ENCODE data around the gene TRIM69. TPM values are rescaled to one million over a fixed set of nuclear protein-coding genes. Genes with fewer than 3 reads are reported as not detected.
"Not testable (repeated sequence)": the region's sequence is repeated elsewhere in the genome, so short reads cannot be mapped to it uniquely, and the experiment has no call there.

TRIM69 gene
- total and polyA plus RNA-seq, 3 experiments from 2014 or later: 37.0 to 73.8 (median 70.8) TPM

DNA sequence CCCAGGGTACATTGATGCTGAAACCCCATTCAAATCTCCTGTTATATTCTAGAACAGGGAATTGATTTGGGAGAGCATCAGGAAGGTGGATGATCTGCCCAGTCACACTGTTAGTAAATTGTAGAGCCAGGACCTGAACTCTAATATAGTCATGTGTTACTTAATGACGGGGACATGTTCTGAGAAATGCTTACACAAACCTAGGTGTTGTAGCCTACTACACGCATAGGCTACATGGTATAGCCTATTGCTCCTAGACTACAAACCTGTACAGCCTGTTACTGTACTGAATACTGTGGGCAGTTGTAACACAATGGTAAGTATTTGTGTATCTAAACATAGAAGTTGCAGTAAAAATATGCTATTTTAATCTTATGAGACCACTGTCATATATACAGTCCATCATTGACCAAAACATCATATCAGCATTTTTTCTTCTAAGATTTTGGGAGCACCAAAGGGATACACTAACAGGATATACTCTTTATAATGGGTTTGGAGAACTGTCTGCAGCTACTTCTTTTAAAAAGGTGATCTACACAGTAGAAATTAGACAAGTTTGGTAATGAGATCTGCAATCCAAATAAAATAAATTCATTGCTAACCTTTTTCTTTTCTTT is 19.2 kb upstream of the TRIM69 start:
- H3K27me3 ChIP-seq (ENCODE audit: insufficient read depth, low read length, poor library complexity, severe bottlenecking): no peaks in the 10 kb centered on the region

DNA sequence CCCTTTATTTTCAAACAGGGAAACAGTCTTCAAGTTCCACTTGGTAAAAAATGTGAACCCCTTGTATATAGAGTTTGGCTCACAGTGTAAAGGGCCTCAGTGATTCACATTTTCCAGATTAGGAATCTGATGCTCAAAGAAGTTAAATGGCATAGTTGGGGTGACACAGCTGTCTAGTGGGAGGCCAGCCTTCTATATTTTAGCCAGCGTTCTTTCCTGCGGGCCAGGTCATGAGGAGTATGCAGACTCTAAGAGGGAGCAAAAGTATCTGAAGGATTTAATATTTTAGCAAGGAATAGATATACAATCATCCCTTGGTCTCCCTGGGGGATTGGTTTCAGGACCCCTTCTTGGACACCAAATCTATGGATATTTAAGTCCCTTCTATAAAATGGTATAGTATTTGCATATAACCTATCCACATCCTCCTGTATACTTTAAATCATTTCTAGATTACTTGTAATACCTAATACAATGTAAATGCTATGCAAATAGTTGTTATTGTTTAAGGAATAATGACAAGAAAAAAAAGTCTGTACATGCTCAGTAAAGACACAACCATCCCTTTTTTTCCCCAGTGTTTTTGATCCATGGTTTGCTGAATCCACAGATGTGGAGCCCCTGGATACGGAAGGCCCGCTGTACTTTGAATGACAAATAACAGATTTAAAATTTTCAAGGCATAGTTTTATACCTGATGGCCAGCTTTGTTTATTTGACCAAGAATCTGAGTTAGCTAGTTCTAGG is 18.0 kb upstream of the TRIM69 start:
- peaks cover 82% of the 10 kb centered on the region for H3K4me1 ChIP-seq (ENCODE audit: insufficient read depth, low read length)
- H3K36me3 ChIP-seq (ENCODE audit: insufficient read depth, low read length): peaks cover 51% of the 10 kb centered on the region
- no peak for DNase-seq
- H3K9me3 ChIP-seq (ENCODE audit: low read length): no peaks in the 10 kb centered on the region
- Mint-ChIP-seq H3K27me3 (peaks cover 0 to 2% of the 10 kb centered on the region in 2 donors), H3K4me3 (peak overlapping the region; percentile 18 to 100 (median 59)), H3K27ac (peak overlapping the region; percentile 52 to 100 (median 92)), H3K4me1 (peaks cover 74 to 84% (median 80%) of the 10 kb centered on the region in 3 donors), H3K9me3 (no peaks in the 10 kb centered on the region), H3K36me3 (peaks cover 34 to 63% (median 34%) of the 10 kb centered on the region in 3 donors)
- H3K4me3 ChIP-seq (ENCODE audit: low read length): no peak overlapping the region
- ChIA-PET POLR2A (interaction anchor here (2.4 to 15.9 kb wide), 3 partner anchors 14 to 50 kb away, joined by 12 to 728 read pairs (median 604); partner anchors contain the start of genes SPG11 and TRIM69), CTCF (interaction anchor here (1.1 to 19.5 kb wide), 4 partner anchors 8 to 53 kb away, joined by 3 to 478 read pairs (median 199); partner anchors contain the start of genes PATL2, SPG11 and TRIM69)
- H3K27ac ChIP-seq (ENCODE audit: low read depth, low read length): peak overlapping the region; percentile 19
- no peaks in the 10 kb centered on the region for H3K27me3 ChIP-seq (ENCODE audit: insufficient read depth, low read length, poor library complexity, severe bottlenecking)

More for the DNA sequence above, 19.2 kb upstream of the TRIM69 start:
- Histone ChIP-seq H3K36me3 (ENCODE audit: insufficient read depth, low read length) (peaks cover 62% of the 10 kb centered on the region), H3K4me1 (ENCODE audit: insufficient read depth, low read length) (peaks cover 72% of the 10 kb centered on the region), H3K9me3 (ENCODE audit: low read length) (no peaks in the 10 kb centered on the region), H3K27ac (ENCODE audit: low read depth, low read length) (no peak overlapping the region), H3K4me3 (ENCODE audit: low read length) (no peak overlapping the region)
- peak overlapping the region; percentile 96 to 100 (median 100) for H3K4me3 Mint-ChIP-seq
- peaks cover 70 to 76% (median 76%) of the 10 kb centered on the region in 3 donors for H3K4me1 Mint-ChIP-seq
- H3K36me3 Mint-ChIP-seq: peaks cover 44 to 74% (median 45%) of the 10 kb centered on the region in 3 donors
- peak overlapping the region in 7 of 8 donors; percentile 19 to 100 (median 90) for H3K27ac Mint-ChIP-seq
- H3K27me3 Mint-ChIP-seq: peaks cover 0 to 11% of the 10 kb centered on the region in 2 donors
- DNase-seq: no peak
- ChIA-PET CTCF (interaction anchor here (11.3 to 19.5 kb wide), 3 partner anchors 13 to 52 kb away, joined by 156 to 478 read pairs (median 242); partner anchors contain the start of genes SPG11 and TRIM69), POLR2A (interaction anchor here (0.7 to 15.9 kb wide), 3 partner anchors 16 to 60 kb away, joined by 3 to 728 read pairs (median 604); partner anchors contain the start of genes SPG11 and TRIM69)
- H3K9me3 Mint-ChIP-seq: peaks cover 0 to 7% (median 0%) of the 10 kb centered on the region in 5 donors

DNA sequence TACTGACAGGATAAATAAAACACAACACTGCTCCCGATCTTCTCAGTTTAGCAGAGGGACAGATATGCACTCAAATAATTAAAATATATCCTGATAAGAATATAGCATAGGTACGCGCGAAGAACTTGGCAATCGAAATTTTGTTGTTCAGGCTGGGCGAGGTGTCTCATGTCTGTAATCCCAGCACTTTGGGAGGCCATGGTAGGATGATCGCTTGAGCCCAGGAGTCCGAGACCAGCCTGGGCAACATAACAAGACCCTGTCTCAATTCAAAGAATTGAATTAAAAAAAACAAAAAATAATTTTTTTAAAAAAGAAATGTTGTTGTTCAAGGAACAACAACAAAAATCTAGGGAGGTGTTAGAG is 17.4 kb upstream of the TRIM69 start:
- Histone ChIP-seq H3K4me3 (ENCODE audit: low read length) (no peak overlapping the region), H3K27me3 (ENCODE audit: insufficient read depth, low read length, poor library complexity, severe bottlenecking) (no peaks in the 10 kb centered on the region), H3K4me1 (ENCODE audit: insufficient read depth, low read length) (peaks cover 87% of the 10 kb centered on the region), H3K9me3 (ENCODE audit: low read length) (no peaks in the 10 kb centered on the region), H3K36me3 (ENCODE audit: insufficient read depth, low read length) (peaks cover 46% of the 10 kb centered on the region), H3K27ac (ENCODE audit: low read depth, low read length) (peak overlapping the region; percentile 19)
- Mint-ChIP-seq H3K4me1 (peaks cover 79 to 90% (median 84%) of the 10 kb centered on the region in 3 donors), H3K27me3 (no peaks in the 10 kb centered on the region), H3K9me3 (no peaks in the 10 kb centered on the region), H3K36me3 (peaks cover 30 to 58% (median 31%) of the 10 kb centered on the region in 3 donors), H3K4me3 (peak overlapping the region; percentile 51 to 100 (median 73)), H3K27ac (peak overlapping the region; percentile 79 to 100 (median 94))
- DNase-seq: no peak
- CTCF ChIA-PET: interaction anchor here (1.1 to 19.5 kb wide), 5 partner anchors 8 to 54 kb away, joined by 3 to 478 read pairs (median 156); partner anchors contain the start of genes PATL2, SPG11 and TRIM69
- POLR2A ChIA-PET: interaction anchor here (2.4 to 15.9 kb wide), 3 partner anchors 14 to 50 kb away, joined by 12 to 728 read pairs (median 604); partner anchors contain the start of genes SPG11 and TRIM69

DNA sequence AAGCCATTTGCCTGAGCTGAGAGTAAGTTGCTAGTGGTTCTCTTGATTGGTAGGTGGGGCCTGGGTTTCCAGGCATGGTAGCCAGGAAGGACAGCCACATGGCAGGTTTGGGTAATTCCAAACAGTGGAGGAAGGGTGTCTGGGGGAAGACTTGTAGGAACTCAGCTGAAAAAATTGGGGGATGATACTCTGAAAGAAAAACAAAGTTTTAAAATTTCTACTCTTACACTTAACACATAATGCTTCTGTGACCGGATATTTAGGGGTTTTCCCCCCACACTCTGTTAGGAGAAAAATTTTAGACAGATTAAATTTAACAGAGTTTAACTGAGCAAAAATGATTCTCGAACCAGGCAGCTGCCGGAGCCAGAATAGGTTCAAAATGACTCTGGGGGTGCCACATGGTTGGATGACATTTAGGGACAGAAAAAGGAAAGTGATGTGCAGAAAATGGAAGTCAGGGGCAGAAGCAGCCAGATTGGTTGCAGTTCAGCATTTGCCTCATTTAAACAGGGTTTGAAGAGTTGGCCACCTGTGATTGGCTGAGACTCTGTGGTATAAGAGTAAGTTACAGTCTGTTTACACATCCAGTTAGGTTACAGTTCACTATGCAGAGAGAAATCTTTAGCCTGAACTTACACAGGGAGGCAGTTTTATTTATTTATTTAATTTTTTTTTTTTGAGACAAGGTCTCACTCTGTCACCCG is 16.9 kb upstream of the TRIM69 start:
- H3K9me3 Mint-ChIP-seq: no peaks in the 10 kb centered on the region
- H3K27ac Mint-ChIP-seq: peak overlapping the region; percentile 79 to 100 (median 94)
- Histone ChIP-seq H3K9me3 (ENCODE audit: low read length) (no peaks in the 10 kb centered on the region), H3K4me1 (ENCODE audit: insufficient read depth, low read length) (peaks cover 93% of the 10 kb centered on the region), H3K27ac (ENCODE audit: low read depth, low read length) (peak overlapping the region; percentile 19), H3K27me3 (ENCODE audit: insufficient read depth, low read length, poor library complexity, severe bottlenecking) (no peaks in the 10 kb centered on the region), H3K4me3 (ENCODE audit: low read length) (no peak overlapping the region), H3K36me3 (ENCODE audit: insufficient read depth, low read length) (peaks cover 41% of the 10 kb centered on the region)
- ChIA-PET POLR2A (interaction anchor here (1.1 to 15.9 kb wide), 5 partner anchors 6 to 77 kb away, joined by 3 to 728 read pairs (median 83); partner anchors contain the start of genes B2M, PATL2, SPG11 and TRIM69), CTCF (interaction anchor here (1.0 to 19.5 kb wide), 6 partner anchors 8 to 55 kb away, joined by 3 to 478 read pairs (median 80); partner anchors contain the start of genes B2M, PATL2, SPG11 and TRIM69)
- peaks cover 27 to 53% (median 28%) of the 10 kb centered on the region in 3 donors for H3K36me3 Mint-ChIP-seq
- peak; percentile 34 to 75 (median 72) for DNase-seq
- H3K27me3 Mint-ChIP-seq: no peaks in the 10 kb centered on the region
- peaks cover 84 to 95% (median 90%) of the 10 kb centered on the region in 3 donors for H3K4me1 Mint-ChIP-seq
- H3K4me3 Mint-ChIP-seq: peak overlapping the region; percentile 51 to 85 (median 73)

DNA sequence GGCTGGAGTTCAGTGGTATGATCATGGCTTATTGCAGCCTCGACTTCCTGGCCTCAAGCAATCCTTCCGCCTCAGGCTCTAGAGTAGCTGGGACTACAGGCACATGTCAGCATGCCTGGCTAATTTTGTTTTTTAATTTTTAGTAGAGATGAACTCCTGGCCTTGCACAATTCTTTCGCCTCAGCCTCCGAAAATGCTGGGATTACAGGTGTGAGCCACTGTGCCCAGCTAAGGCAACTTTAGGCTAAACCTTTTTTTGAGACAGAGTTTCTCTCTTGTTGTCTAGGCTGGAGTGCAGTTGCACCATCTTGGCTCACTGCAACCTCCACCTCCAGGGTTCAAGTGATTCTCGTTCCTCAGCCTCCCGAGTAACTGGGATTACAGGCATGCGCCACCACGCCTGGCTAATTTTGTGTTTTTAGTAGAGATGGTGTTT is 16.3 kb upstream of the TRIM69 start:
- Mint-ChIP-seq H3K4me1 (peaks cover 85 to 96% (median 90%) of the 10 kb centered on the region in 3 donors), H3K36me3 (peaks cover 22 to 48% (median 24%) of the 10 kb centered on the region in 3 donors), H3K27ac (peak overlapping the region; percentile 88 to 100 (median 94)), H3K4me3 (peak overlapping the region; percentile 33 to 85 (median 60))
- not testable (repeated sequence) for H3K27me3 ChIP-seq (ENCODE audit: insufficient read depth, low read length, poor library complexity, severe bottlenecking); H3K27me3 Mint-ChIP-seq; H3K27ac ChIP-seq (ENCODE audit: low read depth, low read length); H3K9me3 ChIP-seq (ENCODE audit: low read length); H3K4me3 ChIP-seq (ENCODE audit: low read length); H3K9me3 Mint-ChIP-seq
- POLR2A ChIA-PET: interaction anchor here (1.1 to 15.9 kb wide), 5 partner anchors 7 to 78 kb away, joined by 3 to 728 read pairs (median 83); partner anchors contain the start of genes B2M, PATL2, SPG11 and TRIM69
- peak in 1 of 5 donors; percentile 65 for DNase-seq
- peaks cover 36% of the 10 kb centered on the region for H3K36me3 ChIP-seq (ENCODE audit: insufficient read depth, low read length)
- CTCF ChIA-PET: interaction anchor here (1.0 to 19.5 kb wide), 5 partner anchors 9 to 55 kb away, joined by 3 to 478 read pairs (median 156); partner anchors contain the start of genes B2M, PATL2, SPG11 and TRIM69
- peaks cover 97% of the 10 kb centered on the region for H3K4me1 ChIP-seq (ENCODE audit: insufficient read depth, low read length)

DNA sequence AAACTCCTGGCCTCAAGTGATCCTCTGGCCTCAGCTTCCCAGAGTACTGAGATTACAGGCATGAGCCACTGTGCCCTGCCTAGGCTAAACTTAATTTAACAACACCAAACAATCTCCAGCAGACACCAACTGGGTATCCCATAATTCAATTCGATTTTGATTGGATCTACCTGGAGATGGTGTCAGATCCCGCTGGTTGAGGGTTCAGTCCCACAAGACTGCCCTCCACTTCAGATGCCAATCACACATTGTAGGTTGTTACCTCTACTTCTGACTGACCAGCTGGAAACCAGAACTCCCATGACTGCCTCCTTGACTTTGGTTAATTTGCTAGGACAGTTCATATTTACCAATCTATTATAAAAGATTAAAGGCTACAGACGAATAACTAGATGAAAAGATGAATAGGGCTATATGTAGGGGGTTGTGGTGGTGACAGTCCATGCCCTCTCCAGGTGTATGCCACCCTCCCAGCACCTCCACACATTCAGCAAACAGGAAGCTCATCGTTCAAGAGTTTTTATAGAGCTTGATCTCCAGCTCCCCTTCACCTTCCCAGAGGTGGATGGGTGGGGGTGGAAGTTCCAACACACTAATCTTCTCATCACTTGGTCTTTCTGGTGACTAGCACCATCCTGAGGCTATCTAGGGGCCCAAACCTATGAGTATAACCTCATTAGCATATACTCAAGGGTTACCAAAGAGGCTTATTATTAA is 15.7 kb upstream of the TRIM69 start:
- Histone ChIP-seq H3K9me3 (ENCODE audit: low read length) (no peaks in the 10 kb centered on the region), H3K4me1 (ENCODE audit: insufficient read depth, low read length) (peaks cover 97% of the 10 kb centered on the region), H3K27me3 (ENCODE audit: insufficient read depth, low read length, poor library complexity, severe bottlenecking) (no peaks in the 10 kb centered on the region), H3K27ac (ENCODE audit: low read depth, low read length) (no peak overlapping the region), H3K4me3 (ENCODE audit: low read length) (no peak overlapping the region), H3K36me3 (ENCODE audit: insufficient read depth, low read length) (peaks cover 30% of the 10 kb centered on the region)
- Mint-ChIP-seq H3K27ac (peak overlapping the region; percentile 88 to 100 (median 94)), H3K4me3 (peak overlapping the region in 6 of 7 donors; percentile 40 to 85 (median 62)), H3K36me3 (peaks cover 16 to 42% (median 19%) of the 10 kb centered on the region in 3 donors), H3K4me1 (peaks cover 84 to 96% (median 90%) of the 10 kb centered on the region in 3 donors), H3K9me3 (no peaks in the 10 kb centered on the region), H3K27me3 (no peaks in the 10 kb centered on the region)
- ChIA-PET CTCF (interaction anchor here (1.0 to 19.5 kb wide), 6 partner anchors 7 to 56 kb away, joined by 3 to 478 read pairs (median 84); partner anchors contain the start of genes B2M, PATL2, SPG11 and TRIM69), POLR2A (interaction anchor here (1.0 to 15.9 kb wide), 6 partner anchors 7 to 78 kb away, joined by 3 to 728 read pairs (median 48); partner anchors contain the start of genes B2M, PATL2, SPG11 and TRIM69)
- no peak for DNase-seq

Data from CD8-positive, alpha-beta memory T cell (primary cell).